ENCODE data around the gene ALKBH3.
A peak's percentile ranks its signal among the peaks of the same experiment; 100 is the strongest.

The ALKBH3 gene

GRCh38 chr11:43937434-43938411 lies 57.1 kb downstream of the ALKBH3 start:
- H3K4me3 ChIP-seq (ENCODE audit: low read depth, low read length) = no peak overlapping the region
- TF ChIP-seq CTCF (IDR thresholded peaks at IDR 0.05; ENCODE audit: borderline replicate concordance, insufficient read depth, low read depth, low read length) = no peak

- no peak for TF ChIP-seq CTCF (IDR thresholded peaks at IDR 0.05; ENCODE audit: borderline replicate concordance, insufficient read depth, low read depth, low read length)
- H3K4me3 ChIP-seq (ENCODE audit: low read depth, low read length) = no peak overlapping the region
Measured at GRCh38 chr11:43941257-43941994, 60.8 kb downstream of the ALKBH3 start.

- peak overlapping the region; percentile 41 for H3K4me3 ChIP-seq (ENCODE audit: low read depth, low read length)
- no peak for TF ChIP-seq CTCF (IDR thresholded peaks at IDR 0.05; ENCODE audit: borderline replicate concordance, insufficient read depth, low read depth, low read length)
Measured at GRCh38 chr11:43942662-43943371, 62.2 kb downstream of the ALKBH3 start.

GRCh38 chr11:43943372-43943930 lies 62.8 kb downstream of the ALKBH3 start:
- no peak for TF ChIP-seq CTCF (IDR thresholded peaks at IDR 0.05; ENCODE audit: borderline replicate concordance, insufficient read depth, low read depth, low read length)
- no peak overlapping the region for H3K4me3 ChIP-seq (ENCODE audit: low read depth, low read length)

GRCh38 chr11:43943931-43944751 lies 63.5 kb downstream of the ALKBH3 start:
- no peak for TF ChIP-seq CTCF (IDR thresholded peaks at IDR 0.05; ENCODE audit: borderline replicate concordance, insufficient read depth, low read depth, low read length)
- H3K4me3 ChIP-seq (ENCODE audit: low read depth, low read length) = no peak overlapping the region

- TF ChIP-seq CTCF (IDR thresholded peaks at IDR 0.05; ENCODE audit: borderline replicate concordance, insufficient read depth, low read depth, low read length) = peak; percentile 79
- H3K4me3 ChIP-seq (ENCODE audit: low read depth, low read length) = no peak overlapping the region
Measured at GRCh38 chr11:43944761-43945311, 64.2 kb downstream of the ALKBH3 start.
